Subcutaneous adipose tissue (tissue), 4 donors: ENCODE measurements around the gene MGMT. TPM values are rescaled to one million over a fixed set of nuclear protein-coding genes. Genes with fewer than 3 reads are reported as not detected.

Source experiments
- total RNA-seq, 4 donors: library from RNA; depleted of rRNA; stranded (reverse); fragments of >200 nt; gene quantifications; one replicate each; pipeline ENCODE4 v1.1.0, GENCODE V29; 2016
- TF ChIP-seq, protein P1 (sequence below): fragments of 450-650 bp; IDR thresholded peaks from one replicate; pipeline ENCODE4 v1.5.1; 2016; ENCODE audit warnings: low read depth, mild to moderate bottlenecking, control low read depth, antibody characterized with exemption, moderate library complexity

The MGMT gene
- total RNA-seq, 4 donors from 2014 or later, result 27.5 to 74.8 (median 42.2) TPM

DNA sequence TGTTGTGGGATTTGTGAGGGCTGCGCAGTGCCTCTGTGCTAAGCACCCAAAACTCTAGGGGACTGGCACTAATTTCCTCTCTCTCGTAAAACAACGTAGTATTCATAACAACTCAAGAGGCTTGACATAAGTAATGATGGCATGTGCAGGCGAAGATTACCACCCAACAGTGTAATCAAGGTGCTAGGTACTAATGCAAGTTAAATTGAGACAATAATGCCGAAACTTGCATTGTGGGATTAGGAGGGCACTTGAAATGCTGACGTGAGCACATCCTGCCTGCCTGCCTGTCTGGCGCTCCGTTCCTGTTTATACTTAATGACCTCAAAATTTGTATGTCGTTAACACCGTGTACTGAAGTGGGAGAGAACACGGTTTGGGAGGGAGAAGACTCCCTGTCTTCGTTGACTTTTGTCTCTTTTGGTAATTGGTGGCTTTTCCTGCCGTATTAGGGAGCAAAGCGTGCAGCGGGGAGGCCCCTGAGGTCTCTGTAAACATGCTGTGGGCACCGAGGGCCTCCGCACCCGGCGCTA, 139.0 kb downstream of the MGMT start:
- TF ChIP-seq, protein P1, sequence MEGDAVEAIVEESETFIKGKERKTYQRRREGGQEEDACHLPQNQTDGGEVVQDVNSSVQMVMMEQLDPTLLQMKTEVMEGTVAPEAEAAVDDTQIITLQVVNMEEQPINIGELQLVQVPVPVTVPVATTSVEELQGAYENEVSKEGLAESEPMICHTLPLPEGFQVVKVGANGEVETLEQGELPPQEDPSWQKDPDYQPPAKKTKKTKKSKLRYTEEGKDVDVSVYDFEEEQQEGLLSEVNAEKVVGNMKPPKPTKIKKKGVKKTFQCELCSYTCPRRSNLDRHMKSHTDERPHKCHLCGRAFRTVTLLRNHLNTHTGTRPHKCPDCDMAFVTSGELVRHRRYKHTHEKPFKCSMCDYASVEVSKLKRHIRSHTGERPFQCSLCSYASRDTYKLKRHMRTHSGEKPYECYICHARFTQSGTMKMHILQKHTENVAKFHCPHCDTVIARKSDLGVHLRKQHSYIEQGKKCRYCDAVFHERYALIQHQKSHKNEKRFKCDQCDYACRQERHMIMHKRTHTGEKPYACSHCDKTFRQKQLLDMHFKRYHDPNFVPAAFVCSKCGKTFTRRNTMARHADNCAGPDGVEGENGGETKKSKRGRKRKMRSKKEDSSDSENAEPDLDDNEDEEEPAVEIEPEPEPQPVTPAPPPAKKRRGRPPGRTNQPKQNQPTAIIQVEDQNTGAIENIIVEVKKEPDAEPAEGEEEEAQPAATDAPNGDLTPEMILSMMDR, result no peak

DNA sequence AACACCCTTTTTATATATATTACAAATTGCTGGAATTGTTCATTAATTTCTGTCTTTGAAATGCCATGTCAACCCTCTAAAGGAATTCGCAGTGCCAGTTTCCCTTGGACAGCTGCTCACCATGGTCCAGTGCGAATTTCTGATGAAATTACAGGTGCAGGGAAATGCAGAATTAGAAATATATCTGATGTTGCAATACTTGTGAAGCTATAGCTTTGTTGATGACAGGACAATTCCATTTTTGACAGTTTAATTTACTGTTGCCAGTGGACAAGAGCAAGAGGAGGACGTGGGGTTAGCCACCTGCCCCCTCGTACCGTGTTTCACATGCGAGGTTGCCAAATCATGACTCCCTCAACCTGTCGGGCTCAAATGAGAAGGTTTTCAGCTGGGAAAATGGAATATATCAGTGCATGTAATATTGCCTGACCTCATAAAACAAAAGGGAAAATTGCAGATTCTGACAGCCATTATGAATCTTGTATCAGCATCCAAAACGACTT, 140.6 kb downstream of the MGMT start:
- TF ChIP-seq, protein P1, result no peak

DNA sequence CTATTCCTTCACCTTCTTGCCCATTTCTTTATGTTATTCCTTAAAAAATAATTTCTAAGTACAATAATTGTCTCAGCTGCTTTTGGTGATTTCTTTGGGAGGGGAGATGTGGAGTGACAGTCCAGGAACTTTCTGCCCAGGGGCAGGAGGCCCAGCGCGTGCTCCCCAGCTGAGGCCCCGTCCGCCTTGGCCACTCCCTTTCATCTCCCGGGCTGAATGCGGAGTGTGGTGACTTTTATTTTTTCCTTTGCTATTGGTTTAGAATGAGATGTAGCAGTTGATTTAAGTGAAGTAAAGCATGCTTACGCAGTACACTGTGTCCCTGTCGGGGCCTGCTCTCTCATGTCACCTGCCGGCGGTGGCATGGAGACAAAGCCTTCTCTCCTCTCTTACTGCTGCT, 141.6 kb downstream of the MGMT start:
- TF ChIP-seq, protein P1, result no peak

DNA sequence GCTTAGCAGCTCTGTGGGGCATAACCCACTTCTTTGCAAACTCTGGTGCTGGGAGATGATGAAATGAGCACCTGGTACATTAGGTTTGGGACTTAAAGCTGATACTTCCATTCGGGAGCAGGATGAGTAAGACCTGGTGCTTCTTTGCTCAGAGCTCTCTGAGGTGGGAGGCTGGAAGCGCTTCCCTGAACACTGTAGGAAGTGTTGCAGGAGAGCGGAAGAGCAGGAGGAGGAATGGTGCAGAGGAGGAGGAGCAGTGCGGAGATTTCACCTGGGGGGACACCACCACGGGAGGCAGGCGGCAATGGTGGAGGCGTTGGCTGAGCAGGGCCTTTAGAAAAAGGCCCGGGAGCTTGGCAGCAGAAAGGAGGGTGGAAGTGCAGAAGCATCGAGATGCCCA, 142.5 kb downstream of the MGMT start:
- TF ChIP-seq, protein P1, result no peak

DNA sequence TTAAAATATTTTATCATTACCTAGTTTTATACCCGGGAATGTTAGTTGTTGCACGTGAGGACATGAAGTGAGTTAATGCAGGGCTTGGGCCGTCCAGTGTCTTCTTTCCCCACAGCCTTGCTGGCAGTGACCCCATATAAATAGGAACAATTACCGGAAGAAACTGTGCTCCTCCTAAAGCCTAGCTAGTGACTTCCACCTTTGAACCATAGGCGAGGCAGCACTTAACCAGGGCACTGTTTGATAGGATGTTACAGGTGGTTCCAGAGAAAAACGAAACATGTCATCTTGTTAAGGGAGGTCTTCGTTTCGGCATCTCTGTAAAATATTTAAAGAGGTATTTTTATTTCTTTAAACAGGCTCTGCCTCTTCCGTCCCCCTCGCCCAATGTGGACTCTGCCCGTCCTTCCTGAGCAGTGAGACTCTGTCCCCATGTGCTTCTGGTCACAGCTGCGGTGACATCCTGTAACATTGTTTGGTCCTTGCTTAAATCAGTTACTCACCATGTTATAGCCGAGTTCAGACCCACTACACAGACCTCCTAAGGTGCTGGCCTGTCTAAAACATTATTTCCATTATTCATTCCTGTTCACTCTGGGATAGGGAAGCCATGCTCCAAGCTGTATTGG, 145.6 kb downstream of the MGMT start:
- TF ChIP-seq, protein P1, result no peak

DNA sequence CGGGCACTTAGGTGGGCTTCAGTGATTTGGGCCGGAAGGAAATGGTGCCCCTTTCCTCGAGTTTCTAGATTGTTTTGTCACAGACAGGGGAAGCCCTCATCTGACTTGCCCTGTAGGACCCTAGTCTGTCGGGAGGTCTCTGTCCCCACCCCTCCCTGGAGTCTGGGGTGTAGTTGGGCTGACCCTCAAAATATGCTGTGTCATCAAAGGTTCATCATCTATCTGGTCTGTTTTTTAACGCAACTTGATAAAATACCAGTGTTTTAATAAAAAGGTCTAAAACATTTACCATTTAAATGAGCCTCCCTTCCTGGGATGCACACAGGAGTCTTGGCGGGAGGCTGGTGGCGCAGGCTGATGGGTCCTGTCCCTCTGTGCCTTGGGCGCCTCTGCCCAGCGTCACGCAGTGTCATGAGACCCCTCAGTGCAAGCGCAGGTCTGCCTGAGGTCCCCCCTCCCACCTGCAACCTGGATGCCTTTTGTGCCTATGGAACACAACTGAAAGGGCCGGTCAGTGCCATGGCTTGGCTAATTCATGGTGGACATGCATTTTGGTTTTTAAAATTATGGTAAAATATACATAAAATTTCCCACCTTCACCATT, 146.4 kb downstream of the MGMT start:
- TF ChIP-seq, protein P1, result no peak

DNA sequence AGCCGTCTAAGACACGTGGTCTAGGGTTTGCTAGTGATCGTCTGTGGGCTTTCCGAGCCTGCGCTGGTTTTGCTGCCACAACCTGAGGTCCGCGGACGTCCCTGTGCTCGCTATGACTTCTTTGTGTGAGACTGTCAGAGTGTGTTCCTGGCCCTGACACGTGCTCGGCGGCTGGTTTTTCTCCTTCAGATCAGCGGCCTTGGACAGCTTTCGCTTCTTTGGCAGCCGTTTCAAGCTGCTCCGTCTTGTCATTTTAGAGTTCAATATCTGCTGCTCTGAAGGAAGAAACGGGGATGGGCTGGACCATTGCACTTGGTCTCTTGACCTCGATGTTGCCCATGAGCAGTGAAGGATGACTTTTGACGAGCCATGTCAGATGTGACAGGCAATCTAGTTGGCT, 147.3 kb downstream of the MGMT start:
- TF ChIP-seq, protein P1, result no peak
